HepG2 (cell line): Measurements from ENCODE around the gene ASXL1.

Experiments used
- CHD2 ChIP-seq: IDR thresholded peaks from 2 replicates; pipeline ENCODE4 v1.6.1; 2011; ENCODE audit warnings: low read depth, low read length, improper control_type of control experiment
- DPF2 ChIP-seq: sonication (generic); formaldehyde crosslinking; IDR thresholded peaks from 2 replicates; pipeline ENCODE4 v1.4.0; 2020; ENCODE audit warnings: mild to moderate bottlenecking, low read depth, missing genetic modification reagents, borderline replicate concordance
- FOXK1 ChIP-seq: sonication (generic); formaldehyde crosslinking; IDR thresholded peaks from 2 replicates; pipeline ENCODE4 v1.4.0; 2020; ENCODE audit warnings: low read depth, missing genetic modification reagents, borderline replicate concordance
- MIER3 ChIP-seq: IDR thresholded peaks from 2 replicates; pipeline ENCODE4 v1.6.1; 2016; ENCODE audit warnings: missing compliant biosample characterization, borderline replicate concordance
- MNT ChIP-seq: fragments of 450-650 bp; IDR thresholded peaks from 2 replicates; pipeline ENCODE4 v1.6.1; 2016
- PHF21A ChIP-seq: sonication (generic); formaldehyde crosslinking; IDR thresholded peaks from 2 replicates; pipeline ENCODE4 v1.5.0; 2020; ENCODE audit warnings: mild to moderate bottlenecking, missing genetic modification reagents
- REST ChIP-seq, 2 experiments: IDR thresholded peaks; 2 replicates each; pipeline ENCODE4 v1.6.1; 2011 to 2012; ENCODE audit warnings: low read length in 2 of 2, borderline replicate concordance in 1 of 2, low read depth in 1 of 2, mild to moderate bottlenecking in 1 of 2, moderate library complexity in 1 of 2

- no peak for TF ChIP-seq MIER3 (CRISPR knock-in tag)
- TF ChIP-seq PHF21A (CRISPR knock-in tag), result no peak
- TF ChIP-seq FOXK1, result no peak
- TF ChIP-seq MNT, result no peak
- no peak for TF ChIP-seq REST (IDR thresholded peaks at IDR 0.05; ENCODE audit: borderline replicate concordance in 1 of 2, low read depth in 1 of 2, low read length in 2 of 2)
- TF ChIP-seq CHD2, result no peak
- TF ChIP-seq DPF2, result no peak
Measured at GRCh38 chr20:32429745-32430360, 71.7 kb downstream of the ASXL1 start.
